ENCODE results near the gene DNAJC17.

DNAJC17 gene

DNA sequence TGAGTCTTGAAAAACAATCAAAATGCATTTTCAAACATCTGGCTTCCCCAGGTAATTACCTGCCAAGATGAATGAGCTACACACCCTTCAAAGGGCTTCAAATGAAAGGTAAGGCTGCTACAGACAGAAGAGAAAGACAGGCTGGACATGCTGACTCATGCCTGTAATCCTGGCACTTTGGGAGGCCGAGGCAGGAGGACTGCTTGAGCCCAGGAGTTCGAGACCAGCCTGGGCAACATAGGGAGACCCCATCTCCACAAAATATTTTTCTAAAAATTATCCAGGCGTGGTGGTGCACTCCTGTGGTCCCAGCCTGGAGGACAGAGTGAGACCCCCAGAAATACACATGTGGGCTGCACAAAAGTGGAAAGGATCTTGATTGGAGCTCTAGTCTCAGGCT lies 14.9 kb downstream of the DNAJC17 start:
- no peak for DNase-seq (ENCODE audit: low read depth)
- H3K4me3 ChIP-seq (ENCODE audit: low read length): no peak overlapping the region
- TF ChIP-seq, protein P1, sequence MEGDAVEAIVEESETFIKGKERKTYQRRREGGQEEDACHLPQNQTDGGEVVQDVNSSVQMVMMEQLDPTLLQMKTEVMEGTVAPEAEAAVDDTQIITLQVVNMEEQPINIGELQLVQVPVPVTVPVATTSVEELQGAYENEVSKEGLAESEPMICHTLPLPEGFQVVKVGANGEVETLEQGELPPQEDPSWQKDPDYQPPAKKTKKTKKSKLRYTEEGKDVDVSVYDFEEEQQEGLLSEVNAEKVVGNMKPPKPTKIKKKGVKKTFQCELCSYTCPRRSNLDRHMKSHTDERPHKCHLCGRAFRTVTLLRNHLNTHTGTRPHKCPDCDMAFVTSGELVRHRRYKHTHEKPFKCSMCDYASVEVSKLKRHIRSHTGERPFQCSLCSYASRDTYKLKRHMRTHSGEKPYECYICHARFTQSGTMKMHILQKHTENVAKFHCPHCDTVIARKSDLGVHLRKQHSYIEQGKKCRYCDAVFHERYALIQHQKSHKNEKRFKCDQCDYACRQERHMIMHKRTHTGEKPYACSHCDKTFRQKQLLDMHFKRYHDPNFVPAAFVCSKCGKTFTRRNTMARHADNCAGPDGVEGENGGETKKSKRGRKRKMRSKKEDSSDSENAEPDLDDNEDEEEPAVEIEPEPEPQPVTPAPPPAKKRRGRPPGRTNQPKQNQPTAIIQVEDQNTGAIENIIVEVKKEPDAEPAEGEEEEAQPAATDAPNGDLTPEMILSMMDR (conservative IDR thresholded peaks at IDR 0.05; ENCODE audit: low read depth, low read length): no peak

DNA sequence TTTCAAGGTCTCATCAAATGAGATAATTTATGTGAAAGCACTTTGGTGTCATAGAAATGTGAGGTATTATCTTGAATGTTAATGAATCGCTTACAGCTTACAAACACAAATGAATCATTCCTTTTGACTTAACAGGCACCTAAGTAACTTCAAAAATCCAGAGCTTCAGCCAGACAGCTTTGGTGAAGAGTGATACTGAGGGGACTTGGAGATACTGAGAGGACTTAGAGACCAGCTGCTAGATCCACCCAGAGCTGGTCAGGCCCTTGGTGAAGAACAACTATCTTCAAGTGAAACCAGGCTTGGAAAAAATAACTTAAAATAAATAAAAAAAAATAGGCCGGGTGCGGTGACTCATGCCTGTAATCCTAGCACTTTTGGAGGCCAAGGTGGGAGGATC lies 16.6 kb downstream of the DNAJC17 start:
- no peak overlapping the region for H3K4me3 ChIP-seq (ENCODE audit: low read length)
- TF ChIP-seq, protein P1 (conservative IDR thresholded peaks at IDR 0.05; ENCODE audit: low read depth, low read length): no peak
- DNase-seq (ENCODE audit: low read depth): no peak

DNA sequence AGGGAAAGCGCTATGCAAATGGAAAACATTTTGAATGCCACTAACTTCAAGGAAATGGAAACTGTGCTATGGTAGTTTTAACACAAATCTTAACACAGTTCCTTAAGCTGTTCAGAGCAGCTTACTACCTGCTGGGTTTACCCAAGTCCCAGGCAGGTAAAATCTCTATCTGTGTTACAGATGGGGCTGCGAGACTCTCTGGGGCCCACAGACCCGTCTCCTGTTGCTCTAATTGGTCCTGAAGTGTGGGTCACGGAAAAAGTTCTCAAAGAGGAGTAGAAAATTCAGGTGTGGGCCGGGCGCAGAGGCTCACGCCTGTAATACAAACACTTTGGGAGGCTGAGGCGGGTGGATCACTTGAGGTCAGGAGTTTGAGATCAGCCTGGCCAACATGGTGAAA lies 17.3 kb downstream of the DNAJC17 start:
- no peak for DNase-seq (ENCODE audit: low read depth)
- TF ChIP-seq, protein P1 (conservative IDR thresholded peaks at IDR 0.05; ENCODE audit: low read depth, low read length): no peak
- H3K4me3 ChIP-seq (ENCODE audit: low read length): no peak overlapping the region

DNA sequence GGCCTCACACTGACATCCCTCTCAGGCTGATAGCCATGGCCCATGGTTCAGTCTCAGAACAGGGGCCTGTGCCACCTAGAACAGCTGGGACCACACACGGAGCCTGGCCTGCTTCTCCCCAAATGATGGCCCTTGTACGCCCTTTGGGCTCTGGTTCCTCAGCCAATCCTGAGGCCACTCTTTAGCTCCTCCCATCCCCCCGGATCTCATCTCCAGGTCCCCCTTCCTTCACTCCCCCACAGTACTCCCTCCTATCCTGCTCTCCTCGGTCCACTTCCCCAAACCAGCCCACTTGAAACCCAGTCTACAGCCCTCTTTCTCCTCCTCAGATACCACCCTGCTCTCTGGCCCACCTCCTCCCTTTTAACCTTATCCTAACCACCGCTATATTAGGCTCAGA lies 18.2 kb downstream of the DNAJC17 start:
- H3K4me3 ChIP-seq (ENCODE audit: low read length): no peak overlapping the region
- TF ChIP-seq, protein P1 (conservative IDR thresholded peaks at IDR 0.05; ENCODE audit: low read depth, low read length): no peak
- no peak for DNase-seq (ENCODE audit: low read depth)

DNA sequence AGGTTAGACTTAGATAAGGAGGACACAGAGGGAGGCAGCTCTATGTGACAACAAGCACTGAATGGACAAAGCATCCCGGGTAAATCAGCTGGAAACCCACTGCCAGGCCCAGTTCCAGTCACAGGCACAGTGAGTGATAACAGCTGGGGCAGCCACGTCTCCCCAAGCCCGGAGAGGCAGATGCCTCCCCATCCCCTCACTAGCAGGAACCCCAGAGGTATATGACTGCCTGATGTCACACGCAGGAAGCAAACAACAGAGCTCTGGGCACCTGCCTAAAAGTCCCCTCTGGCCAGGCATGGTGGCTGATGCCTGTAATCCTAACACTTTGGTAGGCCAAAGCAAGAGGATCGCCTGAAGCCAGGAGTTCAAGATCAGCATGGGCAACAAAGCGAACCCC lies 19.3 kb downstream of the DNAJC17 start:
- no peak overlapping the region for H3K4me3 ChIP-seq (ENCODE audit: low read length)
- TF ChIP-seq, protein P1 (conservative IDR thresholded peaks at IDR 0.05; ENCODE audit: low read depth, low read length): no peak
- no peak for DNase-seq (ENCODE audit: low read depth)

DNA sequence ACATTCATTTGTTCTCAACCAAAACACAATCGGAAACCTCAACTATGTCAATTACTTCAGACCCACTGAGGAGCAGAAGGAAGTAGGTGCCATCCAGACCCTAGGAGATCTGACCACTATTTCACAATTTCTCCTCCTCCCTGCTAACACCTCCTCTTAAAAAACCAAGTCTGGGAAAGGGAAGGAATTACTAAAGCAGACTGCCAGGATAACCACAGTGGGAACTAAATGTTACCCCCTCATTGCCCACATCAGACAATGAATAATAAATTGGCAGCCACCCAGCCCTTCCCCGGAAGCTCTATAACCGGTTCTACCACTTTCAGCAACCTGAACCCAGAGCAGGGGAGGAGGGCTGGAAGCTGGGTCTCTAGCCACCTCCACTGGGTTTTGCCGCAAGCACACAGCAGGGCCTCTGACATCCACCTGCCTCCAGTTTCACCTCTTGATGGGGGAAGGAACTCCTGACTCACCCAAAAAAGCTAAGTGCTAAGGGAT lies 19.9 kb downstream of the DNAJC17 start:
- DNase-seq (ENCODE audit: low read depth): no peak
- TF ChIP-seq, protein P1 (conservative IDR thresholded peaks at IDR 0.05; ENCODE audit: low read depth, low read length): no peak
- H3K4me3 ChIP-seq (ENCODE audit: low read length): no peak overlapping the region

DNA sequence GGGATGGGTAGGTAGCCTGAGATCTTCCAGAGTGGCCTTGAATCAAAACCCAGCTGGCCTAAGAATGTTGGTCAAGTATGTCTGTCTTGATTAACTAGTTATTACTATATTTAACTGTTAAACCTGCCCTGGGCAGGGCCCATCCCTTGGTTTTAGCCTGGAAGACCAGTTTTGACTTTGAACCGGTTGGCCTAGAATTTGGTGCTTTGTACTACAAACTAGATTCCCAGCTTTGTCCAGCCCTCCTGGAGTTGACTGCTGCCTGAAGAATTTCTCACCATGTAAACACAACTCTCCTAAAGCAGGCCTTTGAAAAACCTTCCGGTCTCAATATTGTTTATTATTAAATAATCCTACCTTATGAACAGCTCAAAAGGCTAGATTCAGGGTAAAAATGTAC lies 21.5 kb downstream of the DNAJC17 start:
- no peak overlapping the region for H3K4me3 ChIP-seq (ENCODE audit: low read length)
- TF ChIP-seq, protein P1 (conservative IDR thresholded peaks at IDR 0.05; ENCODE audit: low read depth, low read length): no peak
- DNase-seq (ENCODE audit: low read depth): no peak

Measured in retinal pigment epithelial cell (primary cell).